Fibroblast of skin of abdomen (primary cell): Measurements from ENCODE around the gene AGAP1.

Experiments
- DNase-seq: peaks from one replicate; pipeline ENCODE4 v3.0.0-alpha.2; 2013

Gene AGAP1

DNA sequence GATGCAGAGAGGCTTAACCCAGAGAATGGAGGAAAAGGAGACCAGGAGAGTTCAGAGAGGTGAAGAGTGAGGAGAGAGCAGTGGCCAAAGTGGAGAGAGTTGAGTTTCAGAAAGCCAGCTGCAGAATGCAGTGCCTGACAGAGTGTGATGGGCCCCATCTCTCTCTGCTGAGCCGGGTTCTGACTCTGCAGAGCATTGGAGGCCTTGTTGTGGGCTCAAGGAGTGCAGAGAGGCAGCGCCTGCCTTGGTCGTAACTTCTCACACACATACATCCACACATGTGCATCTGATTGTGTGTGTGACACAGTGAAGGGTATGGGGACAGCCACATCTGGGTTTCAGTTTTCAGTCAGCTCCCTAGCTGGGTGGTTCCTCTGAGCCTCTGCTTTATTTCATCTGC, 58.8 kb downstream of the AGAP1 start:
- no peak for DNase-seq

DNA sequence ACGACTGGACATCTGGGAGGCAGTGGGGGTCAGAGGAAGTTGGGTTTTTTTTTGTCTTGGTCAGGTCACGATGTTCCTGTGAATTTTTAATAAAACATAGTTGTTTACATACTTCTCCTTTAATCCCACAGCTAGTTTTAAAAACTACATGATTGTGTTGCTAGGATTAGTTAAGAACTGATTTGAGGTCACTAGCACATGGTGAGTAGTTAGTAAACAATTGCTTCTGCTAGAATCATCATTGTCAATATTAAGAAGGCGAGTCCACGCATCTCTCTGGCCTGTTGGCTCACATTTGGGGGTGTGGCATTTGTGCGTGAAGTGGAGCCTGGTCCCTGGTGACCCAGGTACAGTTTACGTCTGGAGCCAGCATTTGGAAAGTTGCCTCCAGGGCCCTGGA, 59.4 kb downstream of the AGAP1 start:
- no peak for DNase-seq

DNA sequence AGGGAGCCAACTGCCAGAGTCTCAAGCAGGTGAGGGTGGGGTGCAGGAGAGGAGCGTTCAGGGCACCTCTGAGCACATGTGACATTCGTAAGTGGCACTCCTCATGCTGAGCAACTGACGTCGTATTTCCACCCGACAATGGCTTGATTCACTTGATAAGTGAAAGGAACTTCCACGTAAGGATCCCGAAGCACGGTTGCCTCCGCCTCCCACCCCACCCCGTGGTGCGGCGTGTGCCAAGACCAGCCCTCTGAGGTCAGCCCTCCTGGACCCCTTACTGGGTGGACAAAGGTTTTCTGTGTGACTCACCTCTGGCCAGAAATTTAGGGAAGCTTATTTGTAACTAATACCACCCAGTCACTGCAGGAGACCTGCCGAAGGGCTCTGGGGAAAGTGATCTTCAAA, 59.9 kb downstream of the AGAP1 start:
- no peak for DNase-seq

DNA sequence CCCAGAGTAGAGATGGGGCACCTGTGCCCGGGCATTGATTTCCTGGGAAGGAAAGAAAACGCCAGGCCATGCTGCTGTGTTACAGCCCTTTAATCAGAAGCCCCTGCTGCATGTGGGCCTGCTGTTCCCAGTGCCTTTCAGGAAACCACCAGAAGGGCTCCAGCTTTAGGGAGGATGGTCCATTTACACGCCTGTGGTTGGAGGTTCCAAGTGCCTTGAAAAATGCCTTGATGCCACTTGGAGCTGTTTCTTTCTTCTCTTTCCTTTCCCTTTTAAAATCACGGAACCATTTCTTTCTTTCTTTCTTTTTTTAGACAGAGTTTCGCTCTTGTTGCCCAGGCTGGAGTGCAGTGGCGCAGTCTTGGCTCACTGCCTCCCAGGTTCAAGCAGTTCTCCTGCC, 60.5 kb downstream of the AGAP1 start:
- DNase-seq, result no peak

DNA sequence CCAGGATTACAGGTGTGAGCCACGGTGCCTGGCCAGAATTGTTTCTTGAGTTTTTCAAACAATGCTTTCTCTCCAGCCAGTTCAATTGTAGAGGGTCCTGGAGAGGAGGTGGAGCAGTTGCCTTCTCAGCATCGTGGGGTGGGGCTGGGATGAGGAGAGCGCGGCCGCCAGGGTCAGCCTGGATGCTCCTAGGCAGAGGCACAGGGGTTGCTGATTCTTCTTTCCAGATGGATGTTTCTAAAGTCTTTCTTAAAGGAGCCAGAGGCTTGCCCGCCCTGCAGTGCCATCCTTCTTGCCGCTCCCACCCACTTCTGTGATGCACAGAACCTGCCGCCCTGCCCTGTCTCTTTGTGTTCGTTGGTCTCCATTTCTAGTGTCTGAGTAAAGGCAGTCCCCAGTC, 61.1 kb downstream of the AGAP1 start:
- DNase-seq, result no peak

DNA sequence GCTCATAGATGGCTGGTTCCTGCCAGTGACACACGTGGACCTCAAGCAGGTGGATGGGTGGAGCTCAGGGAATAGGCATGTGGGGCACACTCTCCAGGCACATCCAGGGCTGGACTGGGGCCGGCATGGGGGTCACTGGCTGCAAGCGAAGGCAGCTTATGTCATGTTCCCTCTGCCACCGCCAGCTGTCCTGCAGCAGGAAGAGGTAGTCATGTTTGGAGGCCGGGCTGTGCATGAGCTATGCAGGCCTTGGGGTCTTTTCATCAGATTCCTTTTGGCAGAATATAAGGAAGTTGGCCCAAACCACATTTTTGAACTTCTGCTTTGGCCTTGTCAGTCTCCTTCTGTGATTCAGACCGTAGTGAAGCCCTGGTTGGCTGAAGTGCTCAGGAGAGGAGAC, 61.5 kb downstream of the AGAP1 start:
- no peak for DNase-seq

DNA sequence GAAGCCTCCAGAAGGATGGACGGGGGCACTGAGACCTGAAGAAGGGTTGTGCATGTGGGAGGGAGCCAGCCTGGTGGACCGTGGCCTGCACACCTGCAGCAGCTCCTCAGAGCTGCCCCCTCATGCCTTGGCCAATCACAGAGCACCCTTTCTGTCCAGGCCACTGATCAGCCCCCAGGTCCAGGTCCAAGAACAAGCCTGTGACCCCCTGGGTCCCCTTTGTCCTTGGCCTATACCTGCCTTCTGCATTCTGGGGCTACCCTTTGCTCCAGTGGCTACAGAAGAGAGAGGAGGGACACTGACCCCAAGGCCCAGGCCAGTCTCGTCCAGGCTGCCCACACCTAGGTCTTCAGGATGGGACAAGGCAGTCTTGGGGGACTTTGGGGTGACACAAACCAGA, 62.2 kb downstream of the AGAP1 start:
- DNase-seq, result no peak

DNA sequence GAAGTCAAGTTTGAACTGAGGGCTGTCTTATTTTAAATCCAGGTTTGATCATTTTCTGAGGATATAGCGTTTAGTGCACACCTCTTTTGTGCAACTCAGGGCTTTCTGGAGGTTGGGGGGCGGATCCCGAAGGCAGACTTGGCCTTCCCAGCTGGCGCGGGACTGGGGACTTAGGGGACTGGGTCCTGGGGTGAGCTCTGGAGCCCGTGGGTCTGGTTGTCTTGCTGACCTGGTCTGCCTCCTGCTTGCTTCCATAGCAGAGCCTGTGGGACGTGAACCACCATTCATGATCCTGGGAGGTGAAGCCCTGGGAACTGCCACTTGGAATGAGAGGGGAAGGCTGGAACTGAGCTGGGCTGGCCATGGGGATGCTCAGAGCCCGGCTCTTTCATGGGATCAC, 63.1 kb downstream of the AGAP1 start:
- DNase-seq, result no peak

DNA sequence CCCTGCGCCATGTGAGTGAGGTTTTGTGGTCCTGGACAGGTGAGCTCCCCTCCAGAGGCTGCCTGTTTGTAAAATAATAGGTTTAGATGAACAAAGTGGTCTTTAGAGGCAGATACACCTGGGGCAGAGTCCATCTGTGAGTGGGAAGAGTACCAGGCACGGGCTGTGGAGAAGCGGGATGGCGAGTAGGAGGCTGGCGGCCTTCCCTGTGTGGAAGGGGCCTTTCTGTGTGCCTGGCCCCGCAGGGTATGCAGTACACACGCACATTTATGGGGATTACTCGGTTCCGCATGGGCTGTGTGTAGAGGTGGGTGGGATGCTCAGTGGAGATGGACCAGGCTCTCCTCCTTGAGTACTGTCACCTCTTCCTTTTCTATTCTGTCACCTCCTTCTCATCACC, 64.1 kb downstream of the AGAP1 start:
- no peak for DNase-seq

DNA sequence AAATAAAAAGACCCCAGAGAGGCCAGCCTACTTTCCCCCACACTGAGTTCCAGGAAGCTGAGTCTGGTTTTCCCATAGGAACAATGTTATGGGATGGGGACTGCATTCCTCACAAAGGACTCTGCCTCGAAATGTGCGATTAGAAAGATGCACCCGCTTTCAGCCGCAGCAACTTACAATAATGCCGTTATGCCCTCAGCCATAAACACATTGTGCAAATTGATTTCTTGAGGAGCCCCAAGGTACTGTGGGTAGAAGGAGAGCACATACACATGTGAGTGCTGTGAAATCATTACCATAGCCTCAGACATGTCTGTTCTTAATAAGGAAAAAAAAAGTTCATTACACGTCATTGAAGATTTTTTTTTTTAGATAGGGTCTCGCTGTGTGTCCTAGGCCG, 64.7 kb downstream of the AGAP1 start:
- DNase-seq, result no peak

DNA sequence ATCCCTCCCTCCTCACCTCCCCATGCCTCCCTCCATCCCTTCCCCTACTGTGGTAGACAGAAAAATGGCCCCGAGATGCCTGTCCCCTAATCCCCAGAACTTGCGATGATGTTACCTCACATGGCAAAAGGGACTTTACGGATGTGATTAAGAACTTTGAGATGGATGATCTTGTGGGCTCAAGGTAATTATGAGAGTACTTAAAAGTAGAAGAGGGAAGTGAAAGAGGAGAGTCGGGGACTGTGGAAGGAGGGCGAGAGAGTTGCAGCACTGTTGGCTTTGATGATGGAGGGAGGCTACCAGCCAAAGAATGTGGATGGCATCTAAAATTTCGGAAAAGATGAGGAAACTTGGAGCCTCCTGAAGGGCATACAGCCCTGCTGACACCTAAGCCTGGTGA, 66.5 kb downstream of the AGAP1 start:
- no peak for DNase-seq

DNA sequence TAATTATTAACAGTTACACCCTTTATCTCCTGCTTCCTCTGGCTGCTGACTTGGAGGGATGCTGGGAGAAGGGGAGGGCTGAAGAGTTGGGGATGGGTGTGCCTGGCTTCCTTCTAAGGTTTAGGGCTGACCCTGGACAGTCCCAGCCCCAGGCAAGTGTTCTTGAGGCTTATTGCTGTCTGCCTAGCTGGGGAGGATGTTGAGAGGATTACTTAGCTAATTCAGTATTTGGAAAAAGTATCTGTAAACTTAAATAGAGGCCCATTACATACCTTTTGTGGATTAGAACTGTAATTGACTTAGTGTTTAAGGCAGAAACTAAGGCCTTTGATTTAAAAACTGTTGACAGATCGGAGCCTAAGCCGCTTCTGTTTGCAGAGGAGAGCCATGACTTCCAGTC, 67.6 kb downstream of the AGAP1 start:
- DNase-seq, result no peak

DNA sequence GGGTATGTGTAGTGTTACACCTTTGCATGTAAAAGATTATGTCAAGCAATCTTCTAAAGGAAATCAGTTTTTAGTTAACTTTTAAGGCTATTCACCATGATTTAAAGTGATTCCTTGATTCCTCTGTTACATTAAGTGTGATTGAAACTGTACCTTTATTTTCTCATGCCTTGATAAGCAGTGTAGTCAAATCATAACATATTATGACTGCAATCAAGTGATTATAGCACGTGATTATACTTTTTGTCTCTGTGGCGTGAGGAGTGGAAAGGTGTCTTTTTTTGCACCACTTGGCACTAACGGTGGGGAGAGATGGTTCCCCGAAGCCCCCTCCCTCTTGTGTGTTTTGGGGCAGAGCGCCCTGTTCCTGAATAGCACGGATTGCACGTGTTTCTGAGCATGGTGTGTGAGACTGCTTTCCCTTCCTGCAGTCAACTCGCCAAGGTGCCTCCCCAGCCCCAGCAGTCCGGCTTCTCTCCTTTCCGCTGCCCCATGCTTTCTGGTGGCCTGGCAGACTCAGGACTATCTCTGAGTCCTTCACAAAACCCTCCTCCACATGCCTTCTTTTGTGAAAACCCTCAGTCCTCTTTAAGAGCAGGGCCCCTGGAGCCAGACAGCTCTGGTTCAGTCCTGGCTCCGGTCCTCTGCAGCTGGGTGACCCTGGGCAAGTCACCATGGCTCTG, 68.4 kb downstream of the AGAP1 start:
- DNase-seq, result no peak

DNA sequence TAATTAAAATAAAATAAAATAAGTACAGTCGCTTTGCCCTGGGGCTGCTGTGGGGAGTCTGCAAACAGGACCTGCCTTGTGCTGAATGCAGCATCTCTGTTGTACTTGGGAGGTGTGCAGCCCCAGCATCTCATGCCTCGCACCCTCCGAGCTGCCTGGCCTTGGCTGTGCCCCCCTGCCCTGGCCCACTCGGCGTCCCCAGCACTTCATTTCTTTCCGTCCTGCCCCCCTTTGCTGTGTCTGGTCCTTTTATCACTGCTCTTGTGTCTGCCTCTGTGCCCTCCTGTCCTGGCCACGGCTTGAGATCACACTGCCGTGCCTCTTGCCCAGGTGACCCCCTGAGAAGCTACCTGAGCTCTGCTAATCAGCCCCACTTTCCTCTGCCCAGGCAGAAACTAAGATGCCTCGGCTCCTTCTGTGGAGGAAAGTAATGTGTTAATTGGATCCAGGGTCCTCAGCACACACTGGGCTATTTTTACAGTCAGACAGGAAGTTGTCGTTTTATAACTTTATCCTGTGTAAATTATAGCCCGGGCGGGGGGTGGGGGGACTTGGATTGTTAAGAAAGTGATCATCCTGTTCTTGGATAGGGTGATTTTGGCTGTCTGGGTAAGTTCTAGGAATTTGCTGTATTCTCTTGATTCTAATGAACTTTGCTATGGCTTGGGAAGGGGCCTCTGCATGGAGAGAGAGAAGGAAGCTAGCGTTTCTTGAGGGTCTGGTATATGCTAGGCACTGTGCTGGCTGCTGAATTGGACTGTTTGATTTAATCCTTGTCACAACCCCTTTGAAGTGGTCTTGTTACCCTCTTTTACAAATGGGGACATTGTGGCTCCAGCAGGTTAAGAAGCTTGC, 69.4 kb downstream of the AGAP1 start:
- peak; percentile 50 for DNase-seq

DNA sequence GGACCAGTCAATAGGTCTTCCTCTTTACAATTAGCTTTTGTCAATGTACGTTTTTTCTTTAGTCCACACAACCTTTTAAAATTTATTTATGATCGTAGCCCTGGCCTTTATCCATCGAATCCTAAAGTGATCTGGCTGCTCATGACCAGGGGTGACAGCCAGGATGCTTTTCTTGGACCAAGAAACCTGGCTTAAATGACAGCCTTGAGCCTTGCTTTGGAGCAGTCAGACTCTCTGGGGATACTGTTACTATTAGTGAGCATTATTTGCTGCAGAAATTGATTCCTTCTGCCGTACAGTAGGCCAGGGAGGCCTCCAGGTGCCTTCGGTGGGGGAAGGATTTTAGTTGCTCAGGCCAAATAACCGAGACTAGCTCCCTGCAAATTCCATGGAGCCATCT, 70.2 kb downstream of the AGAP1 start:
- no peak for DNase-seq

DNA sequence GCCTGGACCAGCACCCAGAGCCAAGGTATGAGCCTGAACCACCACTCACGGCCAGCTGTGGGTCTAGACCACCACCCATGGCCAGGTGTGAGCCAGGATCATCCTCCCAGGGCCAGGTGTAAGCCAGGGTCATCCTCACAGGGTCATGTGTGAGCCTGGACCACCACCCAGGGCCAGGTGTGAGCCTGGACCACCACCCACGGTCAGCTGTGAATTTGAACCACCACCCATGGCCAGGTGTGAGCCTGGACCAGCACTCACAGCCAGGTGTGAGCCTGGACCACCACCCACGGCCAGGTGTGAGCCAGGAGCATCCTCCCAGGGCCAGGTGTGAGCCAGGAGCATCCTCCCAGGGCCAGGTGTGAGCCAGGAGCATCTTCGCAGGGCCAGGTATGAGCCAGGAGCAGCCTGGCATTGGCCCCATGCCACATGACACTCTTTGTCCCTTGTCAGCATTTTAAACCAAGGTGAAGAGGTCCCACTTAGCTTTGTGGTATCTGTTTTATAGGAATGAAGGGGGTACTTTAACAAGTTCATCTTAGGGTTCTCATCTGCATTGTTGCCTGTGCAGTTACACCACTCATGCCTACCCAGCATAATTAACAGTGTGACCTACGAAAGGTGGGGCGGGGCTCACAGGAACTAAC, 71.2 kb downstream of the AGAP1 start:
- no peak for DNase-seq

DNA sequence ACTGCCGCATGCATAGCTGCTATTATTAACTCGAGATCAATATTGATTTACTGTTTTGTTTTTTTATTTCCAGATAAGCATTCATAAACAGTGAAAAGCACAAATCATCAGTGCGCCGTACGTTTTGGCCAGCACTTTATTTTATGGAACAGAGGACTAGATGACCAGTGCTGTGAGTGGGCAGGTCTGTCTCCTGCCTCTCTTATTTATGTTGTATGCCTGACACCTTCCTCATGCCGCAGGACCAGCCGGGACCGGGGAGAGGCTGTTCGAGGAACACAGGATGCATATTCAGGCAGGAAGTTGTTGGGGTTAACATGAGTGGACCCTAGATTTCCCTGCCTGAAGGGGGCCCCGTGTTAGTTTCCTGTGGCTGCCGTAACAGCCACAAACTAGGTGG, 72.6 kb downstream of the AGAP1 start:
- no peak for DNase-seq

DNA sequence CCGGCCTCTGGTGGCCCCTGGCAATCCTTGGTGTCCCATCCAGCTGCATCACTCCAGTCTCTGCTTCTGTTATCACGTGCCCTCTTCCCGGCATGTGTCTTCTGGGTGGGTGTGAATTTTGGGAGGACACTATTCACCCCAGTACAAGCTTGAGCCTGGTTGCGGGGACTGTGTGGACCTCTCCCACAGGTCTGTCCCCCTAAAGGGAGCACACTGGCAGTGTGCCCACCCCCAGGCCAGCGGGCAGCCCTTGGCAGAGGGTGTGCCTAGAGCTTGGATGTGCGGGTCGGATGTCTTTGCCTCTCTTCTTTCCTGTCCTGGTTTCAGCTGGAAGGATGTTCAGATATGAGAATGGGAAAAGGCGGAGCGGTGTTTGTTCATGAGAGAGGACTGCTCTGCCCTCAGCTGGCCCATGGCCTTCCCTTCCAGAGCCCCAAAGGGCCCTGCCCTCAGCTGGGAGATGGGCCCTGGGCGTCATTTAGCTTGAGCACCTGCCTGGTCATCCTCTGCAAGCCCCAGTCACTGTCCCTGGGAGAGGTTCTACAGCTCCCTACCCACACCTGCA, 73.2 kb downstream of the AGAP1 start:
- no peak for DNase-seq

DNA sequence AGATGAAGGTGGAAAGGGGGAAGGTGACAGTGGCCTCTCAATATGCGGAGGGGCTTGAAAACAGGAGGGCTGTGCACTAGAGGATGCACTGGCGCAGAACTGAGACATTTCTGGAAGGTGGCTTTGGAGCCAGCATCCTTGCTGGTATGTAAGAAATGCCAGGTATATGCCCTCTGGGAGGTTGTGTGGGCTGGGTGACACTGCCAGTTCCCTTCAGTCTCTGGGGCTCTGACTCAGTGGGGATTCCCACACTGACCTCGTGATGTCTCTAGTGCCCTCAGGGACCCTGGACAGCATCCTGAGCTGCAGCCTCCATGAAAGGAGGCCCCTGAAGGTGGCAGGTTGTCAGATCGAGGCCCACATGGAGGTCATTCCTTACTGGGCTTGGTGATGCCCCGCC, 74.0 kb downstream of the AGAP1 start:
- no peak for DNase-seq

DNA sequence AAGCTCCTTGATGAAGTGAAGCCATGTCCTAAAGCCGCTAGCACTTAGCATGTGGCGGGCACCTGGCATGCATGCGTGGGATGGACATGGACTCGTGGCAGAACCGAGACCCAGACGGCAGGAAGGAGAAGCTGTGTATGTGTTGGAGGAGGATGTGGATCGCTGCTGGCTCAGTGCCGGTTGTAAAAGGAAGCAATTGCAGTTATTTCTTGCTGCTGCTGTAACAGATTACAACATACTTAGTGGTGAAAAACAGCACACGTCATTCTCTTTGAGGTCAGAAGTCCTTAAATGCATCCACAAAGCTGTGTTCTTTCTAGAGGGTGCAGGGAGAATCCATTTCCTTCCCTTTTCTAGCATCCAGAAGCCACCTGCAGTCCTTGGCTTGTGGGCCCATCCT, 74.6 kb downstream of the AGAP1 start:
- DNase-seq, result no peak

DNA sequence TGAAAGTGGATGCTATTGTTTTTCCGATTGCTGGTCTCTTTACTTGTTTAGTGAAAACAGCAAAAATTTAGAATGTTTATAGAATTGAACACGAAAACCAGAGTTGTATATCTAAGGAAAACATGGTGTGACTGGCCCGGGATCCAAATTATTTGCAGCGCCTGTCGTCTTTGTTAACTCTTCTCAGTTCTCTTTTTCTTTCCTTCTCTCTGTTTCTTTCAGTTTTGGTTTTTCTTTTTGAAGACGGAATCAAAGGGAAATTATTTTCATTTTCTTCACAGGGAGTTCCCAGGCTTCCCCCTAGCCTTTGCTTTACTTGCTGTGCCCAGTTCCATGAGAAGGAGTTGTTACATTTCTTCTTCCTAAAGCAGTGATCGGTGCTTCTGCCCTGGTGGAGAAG, 76.0 kb downstream of the AGAP1 start:
- DNase-seq, result no peak

DNA sequence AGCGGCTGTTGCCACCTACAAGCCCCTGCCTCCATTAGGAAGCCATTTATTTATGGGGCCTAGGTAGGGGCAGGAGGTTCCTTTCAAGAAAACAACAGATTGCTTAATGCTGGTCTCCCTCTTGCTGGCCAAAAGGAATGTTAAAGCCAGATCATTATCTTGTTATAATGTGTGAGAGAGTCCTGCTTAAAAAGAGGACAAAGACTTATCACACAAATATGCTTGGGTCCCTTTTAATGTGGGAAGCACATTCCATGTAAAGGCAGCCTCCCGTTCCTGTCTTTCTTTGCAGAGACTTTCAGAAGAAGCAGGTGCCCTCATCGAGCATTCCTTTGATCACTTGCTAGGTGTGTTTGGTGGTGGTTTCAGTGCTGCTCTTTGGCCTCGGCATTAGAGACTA, 76.4 kb downstream of the AGAP1 start:
- peak; percentile 30 for DNase-seq

DNA sequence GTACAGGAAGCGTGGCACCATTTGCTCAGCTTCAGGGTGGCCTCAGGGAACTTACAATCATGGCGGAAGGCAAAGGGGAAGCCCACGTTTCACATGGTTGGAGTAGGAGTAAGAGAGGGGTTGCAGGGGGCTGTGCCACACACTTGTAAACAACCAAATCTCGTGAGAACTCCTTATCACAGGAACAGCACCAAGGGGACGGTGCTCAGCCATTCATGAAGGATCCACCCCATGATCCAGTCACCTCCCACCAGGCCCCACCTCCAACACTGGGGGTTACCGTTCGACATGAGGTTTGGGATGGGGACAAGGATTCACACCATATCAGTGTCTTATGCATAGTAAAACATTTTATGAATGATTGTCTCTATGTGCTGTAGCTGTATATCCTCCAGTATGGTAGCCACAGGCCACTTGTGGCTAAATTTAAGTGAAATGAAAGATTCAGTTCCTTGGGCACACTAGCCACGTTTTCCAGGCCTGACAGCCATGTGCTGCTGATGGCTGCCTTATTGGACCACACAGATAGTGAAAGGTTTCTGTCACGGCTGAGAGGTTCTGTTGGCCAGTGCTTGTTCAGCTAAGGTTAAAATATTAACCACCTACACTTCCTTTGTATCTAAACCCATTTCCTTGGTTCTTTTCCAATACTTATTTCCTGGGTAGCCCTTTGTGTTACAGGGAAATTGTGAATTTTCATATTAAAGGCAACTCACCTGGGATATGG, 77.3 kb downstream of the AGAP1 start:
- no peak for DNase-seq
